ENCODE results near the gene NFE2L1.

DNA sequence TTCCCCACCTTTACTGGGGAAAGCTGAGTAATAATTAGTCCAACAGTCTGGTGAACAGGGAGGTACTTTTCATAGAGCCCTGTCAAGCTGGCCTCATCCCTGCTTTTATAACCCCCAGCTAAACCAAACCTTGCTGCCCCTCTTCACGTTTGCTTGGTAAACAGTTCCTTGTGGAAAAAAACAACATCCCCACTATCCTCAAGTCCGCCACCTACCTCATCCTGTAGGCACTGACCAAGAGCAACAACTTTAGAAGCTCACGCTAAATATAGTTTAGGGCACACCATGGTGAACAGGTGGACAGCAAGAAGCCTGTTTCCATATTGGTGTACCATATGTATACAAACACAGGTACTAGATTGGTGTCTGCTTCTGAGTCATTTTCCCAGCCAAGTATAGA lies 16.5 kb downstream of the NFE2L1 start:
- TF ChIP-seq, protein P1, sequence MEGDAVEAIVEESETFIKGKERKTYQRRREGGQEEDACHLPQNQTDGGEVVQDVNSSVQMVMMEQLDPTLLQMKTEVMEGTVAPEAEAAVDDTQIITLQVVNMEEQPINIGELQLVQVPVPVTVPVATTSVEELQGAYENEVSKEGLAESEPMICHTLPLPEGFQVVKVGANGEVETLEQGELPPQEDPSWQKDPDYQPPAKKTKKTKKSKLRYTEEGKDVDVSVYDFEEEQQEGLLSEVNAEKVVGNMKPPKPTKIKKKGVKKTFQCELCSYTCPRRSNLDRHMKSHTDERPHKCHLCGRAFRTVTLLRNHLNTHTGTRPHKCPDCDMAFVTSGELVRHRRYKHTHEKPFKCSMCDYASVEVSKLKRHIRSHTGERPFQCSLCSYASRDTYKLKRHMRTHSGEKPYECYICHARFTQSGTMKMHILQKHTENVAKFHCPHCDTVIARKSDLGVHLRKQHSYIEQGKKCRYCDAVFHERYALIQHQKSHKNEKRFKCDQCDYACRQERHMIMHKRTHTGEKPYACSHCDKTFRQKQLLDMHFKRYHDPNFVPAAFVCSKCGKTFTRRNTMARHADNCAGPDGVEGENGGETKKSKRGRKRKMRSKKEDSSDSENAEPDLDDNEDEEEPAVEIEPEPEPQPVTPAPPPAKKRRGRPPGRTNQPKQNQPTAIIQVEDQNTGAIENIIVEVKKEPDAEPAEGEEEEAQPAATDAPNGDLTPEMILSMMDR (conservative IDR thresholded peaks at IDR 0.05; ENCODE audit: low read depth, low read length), result no peak
- no peak for TF ChIP-seq EZH2 (IDR thresholded peaks at IDR 0.05; ENCODE audit: borderline replicate concordance, low read depth, low read length, poor library complexity, severe bottlenecking)
